GM23338 (cell line): ENCODE data around the gene MTHFR. TPM values are rescaled to one million over a fixed set of nuclear protein-coding genes. Genes with fewer than 3 reads are reported as not detected.

ENCODE experiments used
- ATAC-seq: fragments of 200-7000 bp; cut with Tn5 transposase; 3 replicates; pipeline ENCODE4 v1.9.1; 2020
- DNase-seq: peaks from one replicate; pipeline ENCODE4 v3.0.0-alpha.2; 2015; ENCODE audit warnings: low spot score
- H2AFZ ChIP-seq: fragments of 200-600 bp; sonication (generic); 2 replicates; pipeline ENCODE4 v1.8.0; 2016; ENCODE audit warnings: antibody characterized with exemption, mild to moderate bottlenecking, moderate library complexity
- H3F3A ChIP-seq: fragments of 200-600 bp; sonication (generic); replicated peaks from 2 replicates; pipeline ENCODE4 v1.8.0; 2017; ENCODE audit warnings: antibody characterized with exemption, mixed run types, low read depth
- H3K27ac ChIP-seq: fragments of 200-600 bp; sonication (generic); 2 replicates; pipeline ENCODE4 v1.6.1; 2016; ENCODE audit warnings: low read depth
- H3K27me3 ChIP-seq: fragments of 200-600 bp; sonication (generic); 2 replicates; pipeline ENCODE4 v1.8.0; 2016; ENCODE audit warnings: mild to moderate bottlenecking, mixed run types, moderate library complexity; ENCODE audit not compliant: insufficient read depth
- H3K36me3 ChIP-seq: fragments of 200-600 bp; sonication (generic); 2 replicates; pipeline ENCODE4 v1.8.0; 2016; ENCODE audit warnings: mild to moderate bottlenecking; ENCODE audit not compliant: insufficient read depth
- H3K4me1 ChIP-seq: fragments of 200-600 bp; sonication (generic); 2 replicates; pipeline ENCODE4 v1.8.0; 2016; ENCODE audit warnings: mild to moderate bottlenecking, moderate library complexity; ENCODE audit not compliant: insufficient read depth
- H3K4me2 ChIP-seq: fragments of 200-600 bp; sonication (generic); 2 replicates; pipeline ENCODE4 v1.7.1; 2017; ENCODE audit warnings: mixed run types
- H3K4me3 ChIP-seq: fragments of 200-600 bp; sonication (generic); 2 replicates; pipeline ENCODE4 v1.6.1; 2016; ENCODE audit warnings: mixed run types
- H3K79me2 ChIP-seq: fragments of 200-600 bp; sonication (generic); replicated peaks from 2 replicates; pipeline ENCODE4 v1.8.0; 2017; ENCODE audit warnings: mild to moderate bottlenecking; ENCODE audit not compliant: insufficient read depth
- H3K9me2 ChIP-seq: fragments of 200-600 bp; sonication (generic); 2 replicates; pipeline ENCODE4 v1.8.0; 2017; ENCODE audit not compliant: insufficient read depth
- H4K20me1 ChIP-seq: fragments of 200-600 bp; sonication (generic); replicated peaks from 2 replicates; pipeline ENCODE4 v1.8.0; 2017; ENCODE audit warnings: mild to moderate bottlenecking; ENCODE audit not compliant: insufficient read depth
- H3K27ac Mint-ChIP-seq: 2 replicates; pipeline ENCODE4 v1.8.0; 2020; ENCODE audit warnings: inconsistent platforms, mild to moderate bottlenecking, moderate library complexity, mixed read lengths
- H3K27me3 Mint-ChIP-seq: 3 replicates; pipeline ENCODE4 v1.8.0; 2022; ENCODE audit warnings: low read depth, mild to moderate bottlenecking, moderate library complexity, mixed read lengths, inconsistent platforms; ENCODE audit not compliant: insufficient read depth, poor library complexity
- H3K36me3 Mint-ChIP-seq: 3 replicates; pipeline ENCODE4 v1.8.0; 2021; ENCODE audit warnings: low read depth, mild to moderate bottlenecking, inconsistent platforms, moderate library complexity, mixed read lengths
- H3K4me1 Mint-ChIP-seq: 3 replicates; pipeline ENCODE4 v1.8.0; 2020; ENCODE audit warnings: mild to moderate bottlenecking, inconsistent platforms, mixed read lengths
- H3K4me3 Mint-ChIP-seq: 3 replicates; pipeline ENCODE4 v1.8.0; 2021; ENCODE audit warnings: moderate library complexity, mild to moderate bottlenecking, inconsistent platforms, mixed read lengths
- H3K9me3 Mint-ChIP-seq: 3 replicates; pipeline ENCODE4 v1.8.0; 2020; ENCODE audit warnings: moderate library complexity, mild to moderate bottlenecking, inconsistent platforms, mixed read lengths
- CREB1 ChIP-seq: fragments of 250-450 bp; sonication (Bioruptor Pico); IDR thresholded peaks from 2 replicates; pipeline ENCODE4 v1.5.0; 2020; ENCODE audit warnings: low read depth, mild to moderate bottlenecking, moderate library complexity
- EZH2phosphoT487 ChIP-seq: fragments of 200-600 bp; sonication (generic); IDR thresholded peaks from one replicate; pipeline ENCODE4 v1.8.1; 2018; ENCODE audit warnings: antibody characterized with exemption; ENCODE audit not compliant: unreplicated experiment
- JUNB ChIP-seq: IDR thresholded peaks from one replicate; pipeline ENCODE4 v1.6.1; 2016; ENCODE audit warnings: antibody characterized with exemption; ENCODE audit not compliant: unreplicated experiment
- NANOG ChIP-seq: IDR thresholded peaks from 2 replicates; pipeline ENCODE4 v1.6.1; 2016; ENCODE audit warnings: antibody characterized with exemption, borderline replicate concordance
- polyA plus RNA-seq: library from polyadenylated mRNA; unstranded; fragments of >200 nt; fragmentation: Nextera tagmentation; extraction: Ambion mirVana; gene quantifications from 2 replicates; pipeline ENCODE4 v1.2.1, GENCODE V29; 2016
- total RNA-seq: library from RNA; depleted of rRNA; stranded (reverse); fragments of >200 nt; shearing (Covaris generic); gene quantifications from 2 replicates; pipeline ENCODE4 v1.2.3, GENCODE V29; 2014
- TF ChIP-seq, protein P1 (sequence below): fragments of 250-450 bp; sonication (Bioruptor Pico); IDR thresholded peaks from 2 replicates; pipeline ENCODE4 v1.5.0; 2020; ENCODE audit warnings: mild to moderate bottlenecking, moderate library complexity
- TF ChIP-seq, protein P2 (sequence below): IDR thresholded peaks from one replicate; pipeline ENCODE4 v1.6.1; 2018; ENCODE audit warnings: antibody characterized with exemption; ENCODE audit not compliant: unreplicated experiment

The MTHFR gene
- total and polyA plus RNA-seq, 2 experiments from 2014 or later, result 6.9 to 21.6 TPM

DNA sequence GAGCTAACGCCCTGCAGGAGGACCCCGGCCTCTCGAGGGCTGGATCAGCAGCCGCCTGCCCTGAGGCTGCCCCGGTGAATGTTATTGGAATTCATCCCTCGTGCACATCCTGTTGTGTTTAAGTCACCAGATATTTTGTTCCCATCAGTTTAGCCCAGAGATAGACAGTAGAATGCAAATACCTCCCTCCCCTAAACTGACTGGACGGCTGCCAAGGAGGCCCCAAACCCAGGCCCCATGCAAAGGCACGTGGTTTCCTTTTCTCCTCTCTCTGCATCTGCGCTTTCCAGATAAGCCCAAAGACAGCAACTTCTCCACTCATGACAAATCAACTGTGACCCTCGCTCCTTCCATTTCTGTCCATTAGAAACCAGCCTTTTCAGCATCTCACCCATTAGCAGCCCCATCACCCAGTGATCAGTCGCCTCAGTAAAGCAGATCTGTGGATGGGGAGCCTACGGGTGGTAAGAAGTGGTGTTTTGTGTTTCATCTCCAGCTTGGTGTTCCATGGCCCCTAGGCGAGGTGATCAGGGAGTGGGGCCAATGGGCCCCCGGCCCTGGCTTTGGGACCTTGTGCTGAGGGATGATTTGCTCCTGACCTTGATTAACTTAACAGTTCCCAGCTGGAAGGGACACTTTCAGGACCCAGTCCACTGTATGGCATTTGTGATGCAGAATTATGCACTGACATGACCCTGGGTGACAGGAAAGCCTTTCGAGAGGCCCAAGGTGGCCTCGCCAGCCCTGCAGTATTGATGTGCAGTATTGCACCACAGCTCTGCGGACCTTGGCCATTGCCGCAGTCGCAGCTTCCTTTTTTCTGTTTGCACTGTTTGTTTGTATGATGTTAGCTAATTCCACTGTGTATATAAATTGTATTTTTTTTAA lies 36.6 kb upstream of the MTHFR start (continued):
- TF ChIP-seq, protein P1, sequence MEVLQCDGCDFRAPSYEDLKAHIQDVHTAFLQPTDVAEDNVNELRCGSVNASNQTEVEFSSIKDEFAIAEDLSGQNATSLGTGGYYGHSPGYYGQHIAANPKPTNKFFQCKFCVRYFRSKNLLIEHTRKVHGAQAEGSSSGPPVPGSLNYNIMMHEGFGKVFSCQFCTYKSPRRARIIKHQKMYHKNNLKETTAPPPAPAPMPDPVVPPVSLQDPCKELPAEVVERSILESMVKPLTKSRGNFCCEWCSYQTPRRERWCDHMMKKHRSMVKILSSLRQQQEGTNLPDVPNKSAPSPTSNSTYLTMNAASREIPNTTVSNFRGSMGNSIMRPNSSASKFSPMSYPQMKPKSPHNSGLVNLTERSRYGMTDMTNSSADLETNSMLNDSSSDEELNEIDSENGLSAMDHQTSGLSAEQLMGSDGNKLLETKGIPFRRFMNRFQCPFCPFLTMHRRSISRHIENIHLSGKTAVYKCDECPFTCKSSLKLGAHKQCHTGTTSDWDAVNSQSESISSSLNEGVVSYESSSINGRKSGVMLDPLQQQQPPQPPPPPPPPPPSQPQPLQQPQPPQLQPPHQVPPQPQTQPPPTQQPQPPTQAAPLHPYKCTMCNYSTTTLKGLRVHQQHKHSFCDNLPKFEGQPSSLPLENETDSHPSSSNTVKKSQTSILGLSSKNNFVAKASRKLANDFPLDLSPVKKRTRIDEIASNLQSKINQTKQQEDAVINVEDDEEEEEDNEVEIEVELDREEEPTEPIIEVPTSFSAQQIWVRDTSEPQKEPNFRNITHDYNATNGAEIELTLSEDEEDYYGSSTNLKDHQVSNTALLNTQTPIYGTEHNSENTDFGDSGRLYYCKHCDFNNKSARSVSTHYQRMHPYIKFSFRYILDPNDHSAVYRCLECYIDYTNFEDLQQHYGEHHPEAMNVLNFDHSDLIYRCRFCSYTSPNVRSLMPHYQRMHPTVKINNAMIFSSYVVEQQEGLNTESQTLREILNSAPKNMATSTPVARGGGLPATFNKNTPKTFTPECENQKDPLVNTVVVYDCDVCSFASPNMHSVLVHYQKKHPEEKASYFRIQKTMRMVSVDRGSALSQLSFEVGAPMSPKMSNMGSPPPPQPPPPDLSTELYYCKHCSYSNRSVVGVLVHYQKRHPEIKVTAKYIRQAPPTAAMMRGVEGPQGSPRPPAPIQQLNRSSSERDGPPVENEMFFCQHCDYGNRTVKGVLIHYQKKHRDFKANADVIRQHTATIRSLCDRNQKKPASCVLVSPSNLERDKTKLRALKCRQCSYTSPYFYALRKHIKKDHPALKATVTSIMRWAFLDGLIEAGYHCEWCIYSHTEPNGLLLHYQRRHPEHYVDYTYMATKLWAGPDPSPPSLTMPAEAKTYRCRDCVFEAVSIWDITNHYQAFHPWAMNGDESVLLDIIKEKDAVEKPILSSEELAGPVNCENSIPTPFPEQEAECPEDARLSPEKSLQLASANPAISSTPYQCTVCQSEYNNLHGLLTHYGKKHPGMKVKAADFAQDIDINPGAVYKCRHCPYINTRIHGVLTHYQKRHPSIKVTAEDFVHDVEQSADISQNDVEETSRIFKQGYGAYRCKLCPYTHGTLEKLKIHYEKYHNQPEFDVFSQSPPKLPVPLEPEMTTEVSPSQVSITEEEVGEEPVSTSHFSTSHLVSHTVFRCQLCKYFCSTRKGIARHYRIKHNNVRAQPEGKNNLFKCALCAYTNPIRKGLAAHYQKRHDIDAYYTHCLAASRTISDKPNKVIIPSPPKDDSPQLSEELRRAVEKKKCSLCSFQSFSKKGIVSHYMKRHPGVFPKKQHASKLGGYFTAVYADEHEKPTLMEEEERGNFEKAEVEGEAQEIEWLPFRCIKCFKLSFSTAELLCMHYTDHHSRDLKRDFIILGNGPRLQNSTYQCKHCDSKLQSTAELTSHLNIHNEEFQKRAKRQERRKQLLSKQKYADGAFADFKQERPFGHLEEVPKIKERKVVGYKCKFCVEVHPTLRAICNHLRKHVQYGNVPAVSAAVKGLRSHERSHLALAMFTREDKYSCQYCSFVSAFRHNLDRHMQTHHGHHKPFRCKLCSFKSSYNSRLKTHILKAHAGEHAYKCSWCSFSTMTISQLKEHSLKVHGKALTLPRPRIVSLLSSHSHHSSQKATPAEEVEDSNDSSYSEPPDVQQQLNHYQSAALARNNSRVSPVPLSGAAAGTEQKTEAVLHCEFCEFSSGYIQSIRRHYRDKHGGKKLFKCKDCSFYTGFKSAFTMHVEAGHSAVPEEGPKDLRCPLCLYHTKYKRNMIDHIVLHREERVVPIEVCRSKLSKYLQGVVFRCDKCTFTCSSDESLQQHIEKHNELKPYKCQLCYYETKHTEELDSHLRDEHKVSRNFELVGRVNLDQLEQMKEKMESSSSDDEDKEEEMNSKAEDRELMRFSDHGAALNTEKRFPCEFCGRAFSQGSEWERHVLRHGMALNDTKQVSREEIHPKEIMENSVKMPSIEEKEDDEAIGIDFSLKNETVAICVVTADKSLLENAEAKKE, result no peak
- no peak for TF ChIP-seq CREB1 (CRISPR knock-in tag)
- no peak for TF ChIP-seq NANOG

- Mint-ChIP-seq H3K9me3 (no peaks in the 10 kb centered on the region), H3K4me3 (no peak overlapping the region), H3K27ac (no peak overlapping the region), H3K4me1 (no peaks in the 10 kb centered on the region; the same call in 2 of the 3 replicates), H3K27me3 (peaks cover 11% of the 10 kb centered on the region), H3K36me3 (peaks cover 74% of the 10 kb centered on the region)
- Histone ChIP-seq H3K4me1 (no peaks in the 10 kb centered on the region), H3K9me2 (no peaks in the 10 kb centered on the region), H3K4me3 (no peak overlapping the region), H3K27me3 (no peaks in the 10 kb centered on the region), H4K20me1 (peaks cover 14% of the 10 kb centered on the region; the same call in 1 of the 2 replicates), H3K36me3 (peaks cover 57% of the 10 kb centered on the region), H3K79me2 (no peaks in the 10 kb centered on the region), H3F3A (peaks cover 30% of the 10 kb centered on the region), H3K27ac (no peak overlapping the region), H2AFZ (no peak overlapping the region), H3K4me2 (no peak overlapping the region)
- DNase-seq (no peak), ATAC-seq (no peak)
- TF ChIP-seq JUNB (no peak), EZH2phosphoT487 (no peak), CREB1 (CRISPR knock-in tag) (no peak), NANOG (no peak)
- TF ChIP-seq, protein P2, sequence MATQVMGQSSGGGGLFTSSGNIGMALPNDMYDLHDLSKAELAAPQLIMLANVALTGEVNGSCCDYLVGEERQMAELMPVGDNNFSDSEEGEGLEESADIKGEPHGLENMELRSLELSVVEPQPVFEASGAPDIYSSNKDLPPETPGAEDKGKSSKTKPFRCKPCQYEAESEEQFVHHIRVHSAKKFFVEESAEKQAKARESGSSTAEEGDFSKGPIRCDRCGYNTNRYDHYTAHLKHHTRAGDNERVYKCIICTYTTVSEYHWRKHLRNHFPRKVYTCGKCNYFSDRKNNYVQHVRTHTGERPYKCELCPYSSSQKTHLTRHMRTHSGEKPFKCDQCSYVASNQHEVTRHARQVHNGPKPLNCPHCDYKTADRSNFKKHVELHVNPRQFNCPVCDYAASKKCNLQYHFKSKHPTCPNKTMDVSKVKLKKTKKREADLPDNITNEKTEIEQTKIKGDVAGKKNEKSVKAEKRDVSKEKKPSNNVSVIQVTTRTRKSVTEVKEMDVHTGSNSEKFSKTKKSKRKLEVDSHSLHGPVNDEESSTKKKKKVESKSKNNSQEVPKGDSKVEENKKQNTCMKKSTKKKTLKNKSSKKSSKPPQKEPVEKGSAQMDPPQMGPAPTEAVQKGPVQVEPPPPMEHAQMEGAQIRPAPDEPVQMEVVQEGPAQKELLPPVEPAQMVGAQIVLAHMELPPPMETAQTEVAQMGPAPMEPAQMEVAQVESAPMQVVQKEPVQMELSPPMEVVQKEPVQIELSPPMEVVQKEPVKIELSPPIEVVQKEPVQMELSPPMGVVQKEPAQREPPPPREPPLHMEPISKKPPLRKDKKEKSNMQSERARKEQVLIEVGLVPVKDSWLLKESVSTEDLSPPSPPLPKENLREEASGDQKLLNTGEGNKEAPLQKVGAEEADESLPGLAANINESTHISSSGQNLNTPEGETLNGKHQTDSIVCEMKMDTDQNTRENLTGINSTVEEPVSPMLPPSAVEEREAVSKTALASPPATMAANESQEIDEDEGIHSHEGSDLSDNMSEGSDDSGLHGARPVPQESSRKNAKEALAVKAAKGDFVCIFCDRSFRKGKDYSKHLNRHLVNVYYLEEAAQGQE, result no peak
These were observed 35.7 kb upstream of the MTHFR start for GRCh38 chr1:11841245-11842153.
